K562 (cell line): ENCODE results near the gene CD164L2. TPM values are rescaled to one million over a fixed set of nuclear protein-coding genes. Genes with fewer than 3 reads are reported as not detected.

ENCODE experiments used
- CREBBP ChIP-seq: IDR thresholded peaks from one replicate; pipeline ENCODE4 v1.6.1; 2012; ENCODE audit warnings: low read depth, mild to moderate bottlenecking, control low read depth, inconsistent platforms, low read length
- DACH1 ChIP-seq: fragments of 450-650 bp; IDR thresholded peaks from 2 replicates; pipeline ENCODE4 v1.6.1; 2018; ENCODE audit not compliant: partially characterized antibody
- FOS ChIP-seq: IDR thresholded peaks from 3 replicates; pipeline ENCODE4 v1.6.1; 2011; ENCODE audit not compliant: insufficient read length; ENCODE audit errors: extremely low read depth
- GATAD2B ChIP-seq: fragments of 450-650 bp; IDR thresholded peaks from 2 replicates; pipeline ENCODE4 v1.6.1; 2017; ENCODE audit warnings: mild to moderate bottlenecking, borderline replicate concordance
- KDM4B ChIP-seq, 2 experiments: fragments of 450-650 bp in 1 of 2; sonication (generic) in 1 of 2; IDR thresholded peaks; 2 replicates each; pipeline ENCODE4 v1.6.1; 2016 to 2017; ENCODE audit warnings: borderline replicate concordance in 2 of 2, antibody characterized with exemption in 1 of 2, low read depth in 1 of 2, mild to moderate bottlenecking in 1 of 2
- MEF2D ChIP-seq: conservative IDR thresholded peaks from 2 replicates; pipeline ENCODE4 v1.6.1; 2016; ENCODE audit warnings: low read depth, missing genetic modification characterization, missing compliant biosample characterization
- POLR2AphosphoS2 ChIP-seq: IDR thresholded peaks from 2 replicates; pipeline ENCODE4 v1.6.1; 2012; ENCODE audit warnings: low read length, improper control_type of control experiment
- SAFB ChIP-seq: fragments of 200-400 bp; formaldehyde crosslinking; IDR thresholded peaks from 2 replicates; pipeline ENCODE4 v1.6.1; 2017; ENCODE audit warnings: low read depth, low read length, borderline replicate concordance
- SUPT5H ChIP-seq: fragments of 450-650 bp; IDR thresholded peaks from 2 replicates; pipeline ENCODE4 v1.6.1; 2016
- TGIF2 ChIP-seq: sonication (generic); formaldehyde crosslinking; IDR thresholded peaks from 2 replicates; pipeline ENCODE4 v1.8.1; 2022; ENCODE audit warnings: mild to moderate bottlenecking, missing genetic modification reagents, moderate library complexity
- ZNF134 ChIP-seq: fragments of 250-450 bp; sonication (Bioruptor Pico); conservative IDR thresholded peaks from 2 replicates; pipeline ENCODE4 v1.4.0; 2020
- polyA plus RNA-seq, 8 experiments: library from polyadenylated mRNA; depleted of rRNA in 4 of 8; stranded (reverse) in 5 of 8; unstranded in 3 of 8; fragments of >200 nt; fragmentation: Nextera tagmentation in 2 of 8; fragmentation: Illumina TruSeq in 1 of 8; extraction: Ambion mirVana in 2 of 8; extraction: Trizol in 1 of 8; gene quantifications; 2 replicates each; pipeline versions ENCODE4 v1.2.1 to v1.2.3, GENCODE V29; 2011 to 2014; ENCODE audit warnings: inconsistent platforms in 1 of 8, missing spikeins in 1 of 8
- total RNA-seq, 7 experiments: library from RNA; depleted of rRNA in 6 of 7; stranded (reverse); fragments of >200 nt in 6 of 7; fragmentation: Illumina TruSeq in 2 of 7; extraction: Trizol in 2 of 7; gene quantifications; 2 replicates each; pipeline versions ENCODE4 v1.2.1 to v1.2.3, GENCODE V29; 2011 to 2021; ENCODE audit warnings: low replicate concordance in 1 of 7
- TF ChIP-seq, protein P1 (sequence below): fragments of 450-650 bp; IDR thresholded peaks from one replicate; pipeline ENCODE4 v1.6.1; 2018; ENCODE audit warnings: mild to moderate bottlenecking, moderate library complexity; ENCODE audit not compliant: partially characterized antibody
- TF ChIP-seq, protein P2 (sequence below): fragments of 450-650 bp; IDR thresholded peaks from 2 replicates; pipeline ENCODE4 v1.6.1; 2014; ENCODE audit warnings: low read depth, mild to moderate bottlenecking, moderate library complexity, borderline replicate concordance
- TF ChIP-seq, protein P3 (sequence below): fragments of 450-650 bp; IDR thresholded peaks from 2 replicates; pipeline ENCODE4 v1.6.1; 2016; ENCODE audit warnings: low read depth, mild to moderate bottlenecking, moderate library complexity
- TF ChIP-seq, protein P4 (sequence below): sonication (generic); formaldehyde crosslinking; IDR thresholded peaks from 2 replicates; pipeline ENCODE4 v1.8.0; 2022; ENCODE audit warnings: mild to moderate bottlenecking, missing genetic modification reagents
- TF ChIP-seq, protein P5 (sequence below): fragments of 250-450 bp; sonication (Bioruptor Pico); IDR thresholded peaks from 2 replicates; pipeline ENCODE4 v1.5.0; 2021
- TF ChIP-seq, protein P6 (sequence below), 2 experiments: IDR thresholded peaks; 2 replicates each; pipeline ENCODE4 v1.6.1; 2012; ENCODE audit warnings: improper control_type of control experiment in 2 of 2, low read depth in 2 of 2, low read length in 2 of 2, borderline replicate concordance in 1 of 2

CD164L2 gene
- total and polyA plus RNA-seq, 9 of the 15 experiments (the other 6 are each of a cell fraction or from before 2014, with no cell fraction given) = 0.08 to 0.92 (median 0.38) TPM; not detected in 1

DNA sequence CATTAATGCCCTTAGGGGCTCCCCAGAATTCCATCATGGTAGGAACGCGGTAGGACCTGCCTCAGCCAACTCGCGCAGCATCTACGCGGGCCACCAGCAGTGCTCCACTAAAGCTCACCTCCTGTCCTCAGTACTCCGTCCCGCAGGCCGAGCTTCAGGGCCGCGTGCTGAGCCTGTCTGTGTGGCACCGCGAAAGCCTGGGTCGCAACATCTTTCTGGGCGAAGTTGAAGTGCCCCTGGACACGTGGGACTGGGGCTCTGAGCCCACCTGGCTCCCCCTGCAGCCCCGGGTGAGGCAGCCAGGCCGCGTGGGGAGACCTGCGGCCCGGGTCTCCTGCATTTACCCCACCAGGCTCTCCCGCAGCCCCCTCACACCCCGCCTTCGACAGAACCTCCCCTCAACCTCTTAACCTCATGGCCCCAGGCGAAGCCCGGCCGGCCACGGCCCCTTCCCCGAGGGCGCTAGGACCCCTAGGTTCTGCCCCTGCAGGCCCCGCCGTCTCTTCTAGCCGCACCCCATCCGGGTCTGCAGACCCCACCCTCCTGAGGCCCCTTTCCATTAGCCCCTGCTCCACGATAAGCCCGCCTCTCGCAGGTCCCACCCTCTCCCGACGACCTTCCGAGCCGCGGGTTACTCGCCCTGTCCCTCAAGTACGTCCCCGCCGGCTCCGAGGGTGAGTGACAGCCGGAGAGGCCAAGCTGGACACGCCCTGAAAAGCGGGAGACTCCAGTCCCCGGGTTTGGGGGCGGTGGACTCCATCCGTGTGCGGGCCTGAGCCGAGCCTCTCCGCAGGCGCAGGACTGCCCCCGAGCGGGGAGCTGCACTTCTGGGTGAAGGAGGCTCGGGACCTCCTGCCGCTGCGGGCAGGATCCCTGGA lies 32.2 kb downstream of the CD164L2 start (continued):
- no peak for TF ChIP-seq DACH1
- TF ChIP-seq, protein P1, sequence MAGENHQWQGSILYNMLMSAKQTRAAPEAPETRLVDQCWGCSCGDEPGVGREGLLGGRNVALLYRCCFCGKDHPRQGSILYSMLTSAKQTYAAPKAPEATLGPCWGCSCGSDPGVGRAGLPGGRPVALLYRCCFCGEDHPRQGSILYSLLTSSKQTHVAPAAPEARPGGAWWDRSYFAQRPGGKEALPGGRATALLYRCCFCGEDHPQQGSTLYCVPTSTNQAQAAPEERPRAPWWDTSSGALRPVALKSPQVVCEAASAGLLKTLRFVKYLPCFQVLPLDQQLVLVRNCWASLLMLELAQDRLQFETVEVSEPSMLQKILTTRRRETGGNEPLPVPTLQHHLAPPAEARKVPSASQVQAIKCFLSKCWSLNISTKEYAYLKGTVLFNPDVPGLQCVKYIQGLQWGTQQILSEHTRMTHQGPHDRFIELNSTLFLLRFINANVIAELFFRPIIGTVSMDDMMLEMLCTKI = no peak
- TF ChIP-seq, protein P2, sequence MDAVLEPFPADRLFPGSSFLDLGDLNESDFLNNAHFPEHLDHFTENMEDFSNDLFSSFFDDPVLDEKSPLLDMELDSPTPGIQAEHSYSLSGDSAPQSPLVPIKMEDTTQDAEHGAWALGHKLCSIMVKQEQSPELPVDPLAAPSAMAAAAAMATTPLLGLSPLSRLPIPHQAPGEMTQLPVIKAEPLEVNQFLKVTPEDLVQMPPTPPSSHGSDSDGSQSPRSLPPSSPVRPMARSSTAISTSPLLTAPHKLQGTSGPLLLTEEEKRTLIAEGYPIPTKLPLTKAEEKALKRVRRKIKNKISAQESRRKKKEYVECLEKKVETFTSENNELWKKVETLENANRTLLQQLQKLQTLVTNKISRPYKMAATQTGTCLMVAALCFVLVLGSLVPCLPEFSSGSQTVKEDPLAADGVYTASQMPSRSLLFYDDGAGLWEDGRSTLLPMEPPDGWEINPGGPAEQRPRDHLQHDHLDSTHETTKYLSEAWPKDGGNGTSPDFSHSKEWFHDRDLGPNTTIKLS = no peak
- TF ChIP-seq CREBBP = no peak
- no peak for TF ChIP-seq SAFB
- no peak for TF ChIP-seq GATAD2B
- TF ChIP-seq ZNF134 (CRISPR knock-in tag) = no peak
- TF ChIP-seq, protein P3, sequence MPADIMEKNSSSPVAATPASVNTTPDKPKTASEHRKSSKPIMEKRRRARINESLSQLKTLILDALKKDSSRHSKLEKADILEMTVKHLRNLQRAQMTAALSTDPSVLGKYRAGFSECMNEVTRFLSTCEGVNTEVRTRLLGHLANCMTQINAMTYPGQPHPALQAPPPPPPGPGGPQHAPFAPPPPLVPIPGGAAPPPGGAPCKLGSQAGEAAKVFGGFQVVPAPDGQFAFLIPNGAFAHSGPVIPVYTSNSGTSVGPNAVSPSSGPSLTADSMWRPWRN = no peak
- no peak for TF ChIP-seq POLR2AphosphoS2
- TF ChIP-seq, protein P4, sequence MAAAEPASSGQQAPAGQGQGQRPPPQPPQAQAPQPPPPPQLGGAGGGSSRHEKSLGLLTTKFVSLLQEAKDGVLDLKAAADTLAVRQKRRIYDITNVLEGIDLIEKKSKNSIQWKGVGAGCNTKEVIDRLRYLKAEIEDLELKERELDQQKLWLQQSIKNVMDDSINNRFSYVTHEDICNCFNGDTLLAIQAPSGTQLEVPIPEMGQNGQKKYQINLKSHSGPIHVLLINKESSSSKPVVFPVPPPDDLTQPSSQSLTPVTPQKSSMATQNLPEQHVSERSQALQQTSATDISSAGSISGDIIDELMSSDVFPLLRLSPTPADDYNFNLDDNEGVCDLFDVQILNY (CRISPR knock-in tag) = no peak
- TF ChIP-seq FOS = no peak
- TF ChIP-seq MEF2D (tag) = no peak
- TF ChIP-seq, protein P5, sequence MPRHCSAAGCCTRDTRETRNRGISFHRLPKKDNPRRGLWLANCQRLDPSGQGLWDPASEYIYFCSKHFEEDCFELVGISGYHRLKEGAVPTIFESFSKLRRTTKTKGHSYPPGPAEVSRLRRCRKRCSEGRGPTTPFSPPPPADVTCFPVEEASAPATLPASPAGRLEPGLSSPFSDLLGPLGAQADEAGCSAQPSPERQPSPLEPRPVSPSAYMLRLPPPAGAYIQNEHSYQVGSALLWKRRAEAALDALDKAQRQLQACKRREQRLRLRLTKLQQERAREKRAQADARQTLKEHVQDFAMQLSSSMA (CRISPR knock-in tag) = no peak
- TF ChIP-seq KDM4B (IDR thresholded peaks at IDR 0.05; ENCODE audit: borderline replicate concordance in 2 of 2, low read depth in 1 of 2) = no peak
- no peak for TF ChIP-seq TGIF2 (CRISPR knock-in tag)
- TF ChIP-seq, protein P6, sequence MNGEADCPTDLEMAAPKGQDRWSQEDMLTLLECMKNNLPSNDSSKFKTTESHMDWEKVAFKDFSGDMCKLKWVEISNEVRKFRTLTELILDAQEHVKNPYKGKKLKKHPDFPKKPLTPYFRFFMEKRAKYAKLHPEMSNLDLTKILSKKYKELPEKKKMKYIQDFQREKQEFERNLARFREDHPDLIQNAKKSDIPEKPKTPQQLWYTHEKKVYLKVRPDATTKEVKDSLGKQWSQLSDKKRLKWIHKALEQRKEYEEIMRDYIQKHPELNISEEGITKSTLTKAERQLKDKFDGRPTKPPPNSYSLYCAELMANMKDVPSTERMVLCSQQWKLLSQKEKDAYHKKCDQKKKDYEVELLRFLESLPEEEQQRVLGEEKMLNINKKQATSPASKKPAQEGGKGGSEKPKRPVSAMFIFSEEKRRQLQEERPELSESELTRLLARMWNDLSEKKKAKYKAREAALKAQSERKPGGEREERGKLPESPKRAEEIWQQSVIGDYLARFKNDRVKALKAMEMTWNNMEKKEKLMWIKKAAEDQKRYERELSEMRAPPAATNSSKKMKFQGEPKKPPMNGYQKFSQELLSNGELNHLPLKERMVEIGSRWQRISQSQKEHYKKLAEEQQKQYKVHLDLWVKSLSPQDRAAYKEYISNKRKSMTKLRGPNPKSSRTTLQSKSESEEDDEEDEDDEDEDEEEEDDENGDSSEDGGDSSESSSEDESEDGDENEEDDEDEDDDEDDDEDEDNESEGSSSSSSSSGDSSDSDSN (IDR thresholded peaks at IDR 0.05; ENCODE audit: borderline replicate concordance in 1 of 2, low read depth in 2 of 2, low read length in 2 of 2) = 0 out of 4 replicates have a peak, but pooled peaks have one; percentile 24 to 43
- peak; percentile 43; the same call in 1 of the 2 replicates for TF ChIP-seq SUPT5H
